Activated CD8-positive, alpha-beta T cell treated with anti-CD3 and anti-CD28 coated beads for 36 hours (primary cell): ENCODE results near the gene RFX3. TPM values are rescaled to one million over a fixed set of nuclear protein-coding genes. Genes with fewer than 3 reads are reported as not detected.
A peak's percentile ranks its signal among the peaks of the same experiment; 100 is the strongest.

Experiments
- ATAC-seq: fragments of 200-7000 bp; cut with Tn5 transposase; one replicate; pipeline ENCODE4 v1.10.0; 2021; ENCODE audit warnings: mild to moderate bottlenecking, moderate library complexity
- CTCF ChIA-PET: fragments of 350-600 bp; sonication (Branson Sonifier 250); formaldehyde crosslinking; loops from one replicate; lab custom pipeline; 2021; ENCODE audit warnings: antibody characterized with exemption; lab: Charles Lee
- POLR2A ChIA-PET: fragments of 350-600 bp; sonication (Branson Sonifier 250); formaldehyde crosslinking; loops from one replicate; lab custom pipeline; 2021; ENCODE audit warnings: antibody characterized with exemption; lab: Charles Lee
- DNase-seq: peaks from one replicate; pipeline ENCODE4 v3.0.0-alpha.2; 2020
- H3K27ac Mint-ChIP-seq: one replicate; pipeline ENCODE4 v1.8.0; 2021; ENCODE audit warnings: mild to moderate bottlenecking, mixed read lengths
- H3K27me3 Mint-ChIP-seq: one replicate; pipeline ENCODE4 v1.8.0; 2021; ENCODE audit warnings: mixed read lengths
- H3K36me3 Mint-ChIP-seq: one replicate; pipeline ENCODE4 v1.8.0; 2021; ENCODE audit warnings: low read depth, mixed read lengths
- H3K4me1 Mint-ChIP-seq: one replicate; pipeline ENCODE4 v1.8.0; 2021; ENCODE audit warnings: low read depth, mixed read lengths
- H3K4me3 Mint-ChIP-seq: one replicate; pipeline ENCODE4 v1.8.0; 2021; ENCODE audit warnings: mild to moderate bottlenecking, moderate library complexity, mixed read lengths
- H3K9me3 Mint-ChIP-seq: one replicate; pipeline ENCODE4 v1.8.0; 2021; ENCODE audit warnings: mixed read lengths
- intact Hi-C: fragments of 100-400 bp; cut with micrococcal nuclease; formaldehyde crosslinking; loops from one replicate; pipeline ENCODE4 v1.10.0; 2022
- total RNA-seq, 2 experiments: library from RNA; stranded (reverse); gene quantifications; one replicate each; pipeline ENCODE4 v1.2.3, GENCODE V29; 2021
- TF ChIP-seq, protein P1 (sequence below): fragments of 200-600 bp; IDR thresholded peaks from one replicate; pipeline ENCODE4 v1.8.0; 2022; ENCODE audit warnings: antibody characterized with exemption, mild to moderate bottlenecking

RFX3 gene
- total RNA-seq, 2 experiments from 2014 or later = 10.3 to 12.3 TPM

DNA sequence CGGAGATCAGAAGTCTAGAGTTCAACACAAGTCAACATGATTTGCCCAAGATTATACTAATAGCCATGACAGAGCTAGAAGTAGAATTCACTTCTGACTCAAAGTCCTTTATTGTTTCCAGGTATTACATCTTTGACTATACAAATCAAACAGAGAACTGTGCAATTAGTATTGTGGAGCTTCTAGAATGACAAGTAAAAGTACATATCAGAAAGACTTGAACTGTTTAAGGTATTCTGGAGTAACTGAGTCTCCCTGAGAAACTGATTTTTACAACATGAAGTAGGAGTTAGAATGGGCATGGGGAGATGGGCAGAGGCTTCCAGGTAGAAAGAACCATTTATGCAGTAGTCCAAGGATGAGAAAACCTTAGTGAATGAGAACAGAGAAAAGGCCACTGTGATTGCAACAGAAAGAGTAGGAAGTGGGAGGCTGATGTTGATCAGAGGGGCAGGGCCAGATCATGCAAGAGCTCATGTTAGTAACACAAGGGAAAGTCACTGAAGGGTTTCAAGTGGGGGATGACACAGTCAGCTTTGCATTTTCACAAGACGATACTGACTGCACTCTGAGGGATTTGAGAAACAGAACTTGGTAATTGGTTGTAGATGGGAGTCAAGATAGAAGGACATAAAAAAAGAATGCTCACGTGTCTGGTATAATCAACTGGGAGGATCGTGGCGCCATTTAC, 280.7 kb downstream of the RFX3 start:
- Mint-ChIP-seq H3K9me3 (no peaks in the 10 kb centered on the region), H3K27me3 (no peaks in the 10 kb centered on the region), H3K4me1 (peaks cover 10% of the 10 kb centered on the region), H3K27ac (no peak overlapping the region), H3K4me3 (no peak overlapping the region), H3K36me3 (peaks cover 2% of the 10 kb centered on the region)
- ChIA-PET POLR2A (no interaction called here), CTCF (interaction anchor here (0.7 to 1.7 kb wide), 3 partner anchors 9 to 263 kb away, joined by 3 to 15 read pairs (median 3); no protein-coding TSS in a partner anchor)
- TF ChIP-seq, protein P1, sequence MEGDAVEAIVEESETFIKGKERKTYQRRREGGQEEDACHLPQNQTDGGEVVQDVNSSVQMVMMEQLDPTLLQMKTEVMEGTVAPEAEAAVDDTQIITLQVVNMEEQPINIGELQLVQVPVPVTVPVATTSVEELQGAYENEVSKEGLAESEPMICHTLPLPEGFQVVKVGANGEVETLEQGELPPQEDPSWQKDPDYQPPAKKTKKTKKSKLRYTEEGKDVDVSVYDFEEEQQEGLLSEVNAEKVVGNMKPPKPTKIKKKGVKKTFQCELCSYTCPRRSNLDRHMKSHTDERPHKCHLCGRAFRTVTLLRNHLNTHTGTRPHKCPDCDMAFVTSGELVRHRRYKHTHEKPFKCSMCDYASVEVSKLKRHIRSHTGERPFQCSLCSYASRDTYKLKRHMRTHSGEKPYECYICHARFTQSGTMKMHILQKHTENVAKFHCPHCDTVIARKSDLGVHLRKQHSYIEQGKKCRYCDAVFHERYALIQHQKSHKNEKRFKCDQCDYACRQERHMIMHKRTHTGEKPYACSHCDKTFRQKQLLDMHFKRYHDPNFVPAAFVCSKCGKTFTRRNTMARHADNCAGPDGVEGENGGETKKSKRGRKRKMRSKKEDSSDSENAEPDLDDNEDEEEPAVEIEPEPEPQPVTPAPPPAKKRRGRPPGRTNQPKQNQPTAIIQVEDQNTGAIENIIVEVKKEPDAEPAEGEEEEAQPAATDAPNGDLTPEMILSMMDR = no peak
- peak; percentile 4 for DNase-seq
- peak; percentile 39 for ATAC-seq
- intact Hi-C loops = no loop called here

DNA sequence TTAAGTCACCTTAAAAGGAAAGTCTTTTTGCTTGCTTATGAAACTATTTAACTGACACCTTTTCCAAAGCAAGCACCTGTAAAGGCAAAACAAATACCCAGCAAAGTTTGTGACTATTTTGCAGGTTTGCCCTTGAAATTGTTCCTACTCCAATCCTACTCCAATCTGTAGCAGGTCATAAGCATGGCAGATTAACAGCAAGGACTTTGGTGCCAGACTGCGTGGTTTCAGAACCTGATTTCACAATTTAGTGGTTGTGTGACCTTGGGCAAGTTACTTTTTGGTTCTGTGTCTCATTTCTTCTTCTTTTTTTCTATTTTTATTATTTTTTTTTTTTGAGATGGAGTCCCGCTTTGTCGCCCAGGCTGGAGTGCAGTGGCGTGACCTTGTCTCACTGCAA, 282.1 kb downstream of the RFX3 start:
- ATAC-seq (no peak), DNase-seq (no peak)
- ChIA-PET CTCF (interaction anchor here (0.9 to 4.0 kb wide), 2 partner anchors 20 to 197 kb away, joined by 3 to 70 read pairs; no protein-coding TSS in a partner anchor), POLR2A (no interaction called here)
- Mint-ChIP-seq H3K4me1 (peaks cover 10% of the 10 kb centered on the region), H3K27me3 (no peaks in the 10 kb centered on the region), H3K36me3 (peaks cover 2% of the 10 kb centered on the region), H3K9me3 (no peaks in the 10 kb centered on the region), H3K27ac (no peak overlapping the region), H3K4me3 (no peak overlapping the region)
- TF ChIP-seq, protein P1 = no peak
- intact Hi-C loops = no loop called here

DNA sequence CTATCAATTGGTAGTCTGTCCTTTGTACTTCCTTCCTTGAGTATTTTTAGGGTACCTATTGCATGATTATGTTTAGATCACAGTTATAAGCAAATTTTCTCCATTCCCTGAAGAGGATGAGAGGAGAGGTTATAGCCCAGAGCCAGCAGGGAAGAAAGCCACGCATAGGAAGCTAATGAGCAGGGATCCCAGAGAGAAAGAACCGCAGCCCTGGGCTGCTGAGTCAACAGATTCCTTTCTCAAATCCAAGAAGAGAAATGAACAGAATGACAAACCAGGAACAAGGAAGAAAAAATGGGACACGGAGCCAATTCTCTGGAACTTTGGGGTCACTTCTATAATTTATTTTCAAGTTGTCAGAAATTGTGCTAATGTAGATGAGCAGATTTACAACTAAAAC, 284.5 kb downstream of the RFX3 start:
- ChIA-PET POLR2A (interaction anchor here (0.7 kb wide), 1 partner anchor 168 kb away, joined by 3 read pairs; no protein-coding TSS in a partner anchor), CTCF (interaction anchor here (0.6 to 4.0 kb wide), 30 partner anchors 9 to 875 kb away, joined by 3 to 70 read pairs (median 3); no protein-coding TSS in a partner anchor)
- Mint-ChIP-seq H3K36me3 (peaks cover 3% of the 10 kb centered on the region), H3K27me3 (no peaks in the 10 kb centered on the region), H3K9me3 (no peaks in the 10 kb centered on the region), H3K4me1 (peaks cover 10% of the 10 kb centered on the region), H3K27ac (no peak overlapping the region), H3K4me3 (no peak overlapping the region)
- intact Hi-C loops = loop anchor here (2.0 kb wide), 1 partner anchor 200 kb away; no protein-coding TSS in a partner anchor
- ATAC-seq (no peak), DNase-seq (no peak)
- TF ChIP-seq, protein P1 = no peak

DNA sequence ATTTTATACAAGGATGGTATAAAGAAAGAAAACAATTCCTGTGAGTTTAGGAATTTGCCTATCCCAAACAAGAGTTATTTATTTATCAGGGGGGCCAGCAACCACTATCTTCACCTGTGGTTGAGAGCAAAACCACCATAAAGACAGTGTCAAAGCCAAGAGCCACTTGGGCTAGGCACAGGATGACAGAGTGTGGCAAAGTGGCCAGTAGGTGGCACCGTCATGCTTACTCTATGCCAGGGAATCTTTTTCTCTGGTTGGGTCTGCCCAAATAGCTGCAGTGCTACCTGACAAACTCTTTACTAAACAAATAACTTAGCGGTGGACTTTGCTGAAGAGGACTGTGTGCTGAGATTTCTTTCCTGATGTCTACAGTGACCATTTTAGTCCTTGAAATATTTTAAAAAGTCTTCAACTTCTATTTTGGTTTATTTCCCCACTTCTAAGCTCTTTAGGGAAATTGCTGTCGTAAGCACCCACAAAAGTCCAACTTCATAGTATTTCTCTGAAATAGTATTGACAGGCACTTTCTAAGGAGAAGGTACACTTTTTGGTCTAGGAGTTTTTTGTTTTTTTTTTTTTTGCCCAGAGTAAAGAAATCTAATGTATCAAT, 285.0 kb downstream of the RFX3 start:
- POLR2A ChIA-PET = interaction anchor here (0.7 kb wide), 1 partner anchor 169 kb away, joined by 3 read pairs; no protein-coding TSS in a partner anchor
- no peaks in the 10 kb centered on the region for H3K27me3 Mint-ChIP-seq

More for the DNA sequence above, 285.0 kb downstream of the RFX3 start:
- Mint-ChIP-seq H3K4me1 (peaks cover 10% of the 10 kb centered on the region), H3K27ac (no peak overlapping the region), H3K9me3 (no peaks in the 10 kb centered on the region), H3K36me3 (peaks cover 6% of the 10 kb centered on the region), H3K4me3 (no peak overlapping the region)
- ATAC-seq (peak; percentile 90), DNase-seq (peak; percentile 85)
- CTCF ChIA-PET = interaction anchor here (0.6 to 4.0 kb wide), 28 partner anchors 8 to 875 kb away, joined by 3 to 70 read pairs (median 3); no protein-coding TSS in a partner anchor
- TF ChIP-seq, protein P1 = peak; percentile 85
- intact Hi-C loops = loop anchor here (2.0 kb wide), 1 partner anchor 200 kb away; no protein-coding TSS in a partner anchor
